ENCODE results near the gene NACAD.

- TF ChIP-seq CTCF (IDR thresholded peaks at IDR 0.05) (no peak), POLR2A (IDR thresholded peaks at IDR 0.05) (no peak)
These were observed 52.5 kb downstream of the NACAD start for GRCh38 chr7:45036317-45036716.
